ENCODE results near the gene DPH5. TPM values are rescaled to one million over a fixed set of nuclear protein-coding genes. Genes with fewer than 3 reads are reported as not detected.

The DPH5 gene
- total and polyA plus RNA-seq, 10 of the 15 experiments (the other 5 are each of a cell fraction or from before 2014, with no cell fraction given) = 44.1 to 95.7 (median 66.4) TPM

GRCh38 chr1:101006553-101006952 lies 19.0 kb downstream of the DPH5 start:
- no peak for DNase-seq (ENCODE audit: low read depth, low spot score)
- SMC1A ChIA-PET (ENCODE audit: uncharacterized antibody, unreplicated experiment) = interaction anchor here (0.9 to 1.3 kb wide), 3 partner anchors 9 to 47 kb away, joined by 3 read pairs; no protein-coding TSS in a partner anchor
- no peaks in the 10 kb centered on the region; the same call in 2 of the 3 replicates for H3K9me3 ChIP-seq (replicated peaks; ENCODE audit: control insufficient read depth, insufficient read depth, low read length)
- H3K4me1 ChIP-seq (ENCODE audit: control insufficient read depth, insufficient read depth, low read length) = peaks cover 11% of the 10 kb centered on the region; the same call in 1 of the 2 replicates
- H2AFZ ChIP-seq (ENCODE audit: control insufficient read depth, low read depth, low read length) = no peak overlapping the region
- no peak for TF ChIP-seq RELB (IDR thresholded peaks at IDR 0.05; ENCODE audit: low read depth)
- TF ChIP-seq RAD51 (IDR thresholded peaks at IDR 0.05) = no peak
- no peak for TF ChIP-seq POLR2AphosphoS2 (IDR thresholded peaks at IDR 0.05; ENCODE audit: low read depth, low read length)
- TF ChIP-seq GATAD2B (conservative IDR thresholded peaks at IDR 0.05; ENCODE audit: low read depth) = no peak
- no peak for TF ChIP-seq E4F1 (IDR thresholded peaks at IDR 0.05; ENCODE audit: borderline replicate concordance, partially characterized antibody)
- no peak for TF ChIP-seq ZNF592 (IDR thresholded peaks at IDR 0.05)
- no peak for TF ChIP-seq IRF5 (IDR thresholded peaks at IDR 0.05; ENCODE audit: borderline replicate concordance)
- no peak for TF ChIP-seq SIX5 (IDR thresholded peaks at IDR 0.05; ENCODE audit: low read depth, low read length, severe bottlenecking)
- TF ChIP-seq EGR1 (IDR thresholded peaks at IDR 0.05; ENCODE audit: borderline replicate concordance in 1 of 2, low read depth in 2 of 2, low read length in 2 of 2) = no peak
- no peak for TF ChIP-seq SMAD5 (IDR thresholded peaks at IDR 0.05; ENCODE audit: low read depth)
- TF ChIP-seq ZSCAN29 (IDR thresholded peaks at IDR 0.05) = no peak
- no peak for TF ChIP-seq SP1 (IDR thresholded peaks at IDR 0.05; ENCODE audit: low read depth, low read length)
- no peak for TF ChIP-seq USF1 (IDR thresholded peaks at IDR 0.05; ENCODE audit: borderline replicate concordance, extremely low read length, insufficient read depth, low read depth, low read length)
- H3K27me3 ChIP-seq (replicated peaks in 1 of 2; ENCODE audit: control insufficient read depth in 2 of 2, insufficient read depth in 2 of 2, low read length in 1 of 2) = no peaks in the 10 kb centered on the region
- FAIRE-seq = no peak
- POLR2A ChIA-PET = no interaction called here
- no peaks in the 10 kb centered on the region for H3K79me2 ChIP-seq (ENCODE audit: control insufficient read depth, insufficient read depth, low read length)
- intact Hi-C loops (cut with micrococcal nuclease; ENCODE audit: unreplicated experiment) = loop anchor here (5.0 kb wide), 1 partner anchor 281 kb away; no protein-coding TSS in a partner anchor
- BruUV-seq (replicated peaks) = no TSS peak
- H3K9ac ChIP-seq (ENCODE audit: control insufficient read depth, insufficient read depth, low read length) = no peak overlapping the region
- H3K27ac ChIP-seq (ENCODE audit: control insufficient read depth, insufficient read depth) = no peak overlapping the region
- ATAC-seq = no peak
- no peaks in the 10 kb centered on the region for H4K20me1 ChIP-seq (ENCODE audit: control insufficient read depth, insufficient read depth)
- no peak overlapping the region for H3K4me2 ChIP-seq (ENCODE audit: control insufficient read depth, insufficient read depth)
- RAD21 ChIA-PET (ENCODE audit: unreplicated experiment) = no interaction called here
- H3K4me3 ChIP-seq = no peak overlapping the region
- CTCF ChIA-PET = interaction anchor here (1.4 kb wide), 1 partner anchor 12 kb away, joined by 3 read pairs; no protein-coding TSS in a partner anchor
- H3K36me3 ChIP-seq (ENCODE audit: control insufficient read depth in 2 of 2, insufficient read depth in 2 of 2, low read length in 1 of 2) = peaks cover 0 to 5% of the 10 kb centered on the region in 2 experiments; a peak in 1 of 4 replicates
- WGBS (ENCODE audit: insufficient coverage, insufficient replicate concordance, low lambda C conversion rate, missing lambda C conversion rate) = 26% methylated on average over 2 of the region's 2 CpGs
- in situ Hi-C loops (cut with MboI) = no loop called here

All from GM12878 (cell line).